Spleen (tissue), 11 donors: ENCODE results near the gene TIMM21. TPM values are rescaled to one million over a fixed set of nuclear protein-coding genes. Genes with fewer than 3 reads are reported as not detected.

Experiments used
- DNase-seq: peaks from one replicate; pipeline ENCODE4 v3.0.0-alpha.2; 2020
- H3K27ac ChIP-seq, 8 donors: fragments of 200-600 bp; sonication (generic) in 7 of 8; 1 replicate in 4 of 8; 2 replicates in 4 of 8; pipeline versions ENCODE4 v1.5.0 to v1.8.0; 2016 to 2021; ENCODE audit warnings: inconsistent platforms in 4 of 8, mild to moderate bottlenecking in 4 of 8, moderate library complexity in 1 of 8
- H3K27me3 ChIP-seq, 7 donors: fragments of 200-600 bp; sonication (generic) in 6 of 7; replicated peaks in 1 of 7; 1 replicate in 4 of 7; 2 replicates in 3 of 7; pipeline versions ENCODE4 v1.5.0 to v1.8.0; 2016 to 2021; ENCODE audit warnings: inconsistent platforms in 3 of 7, mild to moderate bottlenecking in 1 of 7
- H3K36me3 ChIP-seq, 6 donors: fragments of 200-600 bp; sonication (generic) in 5 of 6; 1 replicate in 4 of 6; 2 replicates in 2 of 6; pipeline versions ENCODE4 v1.5.0 to v1.8.0; 2016 to 2021; ENCODE audit warnings: inconsistent platforms in 2 of 6
- H3K4me1 ChIP-seq, 6 donors: fragments of 200-600 bp; sonication (generic) in 5 of 6; 1 replicate in 3 of 6; 2 replicates in 3 of 6; pipeline versions ENCODE4 v1.5.0 to v1.8.0; 2016 to 2021; ENCODE audit warnings: inconsistent platforms in 3 of 6
- H3K4me3 ChIP-seq, 8 donors: fragments of 200-600 bp; sonication (generic) in 7 of 8; 1 replicate in 4 of 8; 2 replicates in 4 of 8; pipeline versions ENCODE4 v1.5.0 to v1.8.0; 2016 to 2021; ENCODE audit warnings: inconsistent platforms in 4 of 8, mild to moderate bottlenecking in 4 of 8, moderate library complexity in 2 of 8
- H3K9me3 ChIP-seq, 8 donors: fragments of 200-600 bp; sonication (generic) in 7 of 8; 1 replicate in 4 of 8; 2 replicates in 4 of 8; pipeline versions ENCODE4 v1.5.0 to v1.8.0; 2016 to 2021; ENCODE audit warnings: inconsistent platforms in 4 of 8
- POLR2A ChIP-seq, 3 donors: fragments of 450-650 bp; IDR thresholded peaks; one replicate each; pipeline ENCODE4 v1.5.1; 2017; ENCODE audit warnings: antibody characterized with exemption in 3 of 3, mild to moderate bottlenecking in 1 of 3
- POLR2AphosphoS5 ChIP-seq, 3 donors: sonication (generic); formaldehyde crosslinking; IDR thresholded peaks; one replicate each; pipeline ENCODE4 v1.5.1; 2017; ENCODE audit warnings: antibody characterized with exemption in 3 of 3
- WGBS, 5 donors: extraction: QIAGEN DNeasy Blood & Tissue Kit in 3 of 5; methylation state at CpG; one replicate each; pipeline versions ENCODE4 v1.1.5 to v1.1.7; 2013 to 2018; 5-methylcytosine and 5-hydroxymethylcytosine counted together
- intact Hi-C: fragments of 100-400 bp; cut with DNase I; formaldehyde crosslinking; loops from one replicate; pipeline ENCODE4 v1.15.0; 2023; ENCODE audit warnings: low total_unique reads
- polyA plus RNA-seq, 3 donors: library from polyadenylated mRNA; stranded (reverse); fragments of 200-250 nt; gene quantifications; one replicate each; pipeline ENCODE4 v1.2.1, GENCODE V29; 2013
- total RNA-seq, 7 donors: library from RNA; depleted of rRNA in 3 of 7; stranded (reverse); fragments of >200 nt in 3 of 7; fragmentation: NEBNext Ultra II Directional in 4 of 7; extraction: Animal tissue kit (Norgen Biotek cat#: 25700) in 4 of 7; gene quantifications; one replicate each; pipeline versions ENCODE4 v1.1.0 to v1.2.1, GENCODE V29; 2016 to 2021
- TF ChIP-seq, protein P1 (sequence below), 11 experiments: fragments of 200-600 bp in 7 of 11; fragments of 450-650 bp in 4 of 11; sonication (generic) in 4 of 11; IDR thresholded peaks in 8 of 11; conservative IDR thresholded peaks in 3 of 11; 1 replicate in 7 of 11; 2 replicates in 4 of 11; pipeline versions ENCODE4 v1.4.0 to v1.8.0; 2016 to 2021; ENCODE audit warnings: antibody characterized with exemption in 11 of 11, inconsistent platforms in 4 of 11, mild to moderate bottlenecking in 1 of 11
- donor health status: healthy with polysubstance abuse.
- donor health status: DM: no; HTN: no; CAD: no; lungs with moderate emphysema.
- donor health status: DM: no; HTN: no; CAD: no.
- donor health status: Bipolar disorder and iron deficiency.
- donor health status: healthy.
- donor health status: DM: no; HTN: no; CAD: no.
- donor health status: DM: yes; HTN: yes; CAD: no.

Gene TIMM21
- total and polyA plus RNA-seq, 10 donors = 13.5 to 34.7 (median 22.9) TPM

DNA sequence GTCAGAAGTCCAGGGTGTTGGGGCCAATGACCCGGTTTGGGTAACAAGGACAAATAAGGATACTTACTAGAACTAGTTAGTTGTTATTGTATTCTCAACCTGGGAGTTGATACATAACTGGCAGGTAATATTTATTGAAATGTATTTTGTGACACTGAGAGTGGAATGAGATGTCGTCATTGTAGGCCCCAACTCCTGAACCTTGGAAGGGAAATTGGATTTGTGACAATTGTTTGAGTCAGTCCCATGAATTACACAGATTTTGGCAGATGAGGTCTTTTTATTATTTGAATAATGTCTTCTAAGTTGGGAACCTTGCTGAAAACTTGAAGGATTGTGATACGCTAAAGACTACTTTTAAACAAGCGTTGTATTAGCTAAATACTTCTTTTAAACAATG, 5.1 kb downstream of the TIMM21 start:
- Histone ChIP-seq H3K9me3 (no peaks in the 10 kb centered on the region), H3K27me3 (no peaks in the 10 kb centered on the region), H3K4me1 (peaks cover 16 to 45% (median 33%) of the 10 kb centered on the region in 6 donors), H3K27ac (no peak overlapping the region), H3K36me3 (peaks cover 0 to 84% (median 42%) of the 10 kb centered on the region in 6 donors), H3K4me3 (no peak overlapping the region)
- 93 to 97% (median 96%) methylated on average over 4 of the region's 4 CpGs for WGBS, 5 donors
- TF ChIP-seq POLR2AphosphoS5 (IDR thresholded peaks at IDR 0.05) (no peak), POLR2A (IDR thresholded peaks at IDR 0.05) (no peak)
- TF ChIP-seq, protein P1, sequence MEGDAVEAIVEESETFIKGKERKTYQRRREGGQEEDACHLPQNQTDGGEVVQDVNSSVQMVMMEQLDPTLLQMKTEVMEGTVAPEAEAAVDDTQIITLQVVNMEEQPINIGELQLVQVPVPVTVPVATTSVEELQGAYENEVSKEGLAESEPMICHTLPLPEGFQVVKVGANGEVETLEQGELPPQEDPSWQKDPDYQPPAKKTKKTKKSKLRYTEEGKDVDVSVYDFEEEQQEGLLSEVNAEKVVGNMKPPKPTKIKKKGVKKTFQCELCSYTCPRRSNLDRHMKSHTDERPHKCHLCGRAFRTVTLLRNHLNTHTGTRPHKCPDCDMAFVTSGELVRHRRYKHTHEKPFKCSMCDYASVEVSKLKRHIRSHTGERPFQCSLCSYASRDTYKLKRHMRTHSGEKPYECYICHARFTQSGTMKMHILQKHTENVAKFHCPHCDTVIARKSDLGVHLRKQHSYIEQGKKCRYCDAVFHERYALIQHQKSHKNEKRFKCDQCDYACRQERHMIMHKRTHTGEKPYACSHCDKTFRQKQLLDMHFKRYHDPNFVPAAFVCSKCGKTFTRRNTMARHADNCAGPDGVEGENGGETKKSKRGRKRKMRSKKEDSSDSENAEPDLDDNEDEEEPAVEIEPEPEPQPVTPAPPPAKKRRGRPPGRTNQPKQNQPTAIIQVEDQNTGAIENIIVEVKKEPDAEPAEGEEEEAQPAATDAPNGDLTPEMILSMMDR (IDR thresholded peaks at IDR 0.05 in 8 of 11, conservative IDR thresholded peaks at IDR 0.05 in 3 of 11) = no peak
- intact Hi-C loops = no loop called here
- no peak for DNase-seq

DNA sequence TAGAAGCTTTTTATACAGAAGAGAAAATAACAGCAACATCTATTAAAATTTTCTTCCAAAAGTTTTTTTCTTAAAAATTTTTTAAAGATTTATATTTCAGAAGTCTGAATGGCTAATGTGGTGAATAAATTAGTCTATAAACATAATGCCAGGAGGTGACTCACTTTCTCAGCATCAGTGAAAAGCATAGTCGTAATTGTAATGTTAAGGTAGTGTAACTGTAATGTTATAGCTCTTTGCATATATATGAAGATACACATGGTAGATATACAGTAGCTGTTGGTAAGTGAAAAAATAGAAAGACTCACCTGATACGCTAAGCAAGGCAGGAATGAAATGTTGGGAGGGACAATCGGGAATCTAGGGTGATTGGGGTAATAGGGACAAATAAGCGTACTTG, 5.5 kb downstream of the TIMM21 start:
- DNase-seq = no peak
- Histone ChIP-seq H3K4me3 (no peak overlapping the region), H3K36me3 (peaks cover 0 to 88% (median 45%) of the 10 kb centered on the region in 6 donors), H3K27ac (no peak overlapping the region), H3K9me3 (no peaks in the 10 kb centered on the region), H3K4me1 (peaks cover 16 to 44% (median 31%) of the 10 kb centered on the region in 6 donors), H3K27me3 (no peaks in the 10 kb centered on the region)
- intact Hi-C loops = no loop called here
- WGBS, 5 donors = 93 to 95% (median 95%) methylated on average over 4 of the region's 4 CpGs
- TF ChIP-seq POLR2AphosphoS5 (IDR thresholded peaks at IDR 0.05) (no peak), POLR2A (IDR thresholded peaks at IDR 0.05) (no peak)
- TF ChIP-seq, protein P1 (IDR thresholded peaks at IDR 0.05 in 8 of 11, conservative IDR thresholded peaks at IDR 0.05 in 3 of 11) = no peak

GRCh38 chr18:74154716-74155115, 6.4 kb downstream of the TIMM21 start:
- Histone ChIP-seq H3K27ac (peak overlapping the region in 5 of 8 donors; percentile 3 to 57 (median 55)), H3K9me3 (no peaks in the 10 kb centered on the region), H3K36me3 (peaks cover 0 to 96% (median 50%) of the 10 kb centered on the region in 6 donors), H3K4me1 (peaks cover 7 to 34% (median 22%) of the 10 kb centered on the region in 6 donors), H3K27me3 (no peaks in the 10 kb centered on the region), H3K4me3 (no peak overlapping the region)
- 85 to 96% (median 91%) methylated on average over 4 of the region's 4 CpGs for WGBS, 5 donors
- no peak for DNase-seq
- intact Hi-C loops = no loop called here
- TF ChIP-seq, protein P1 (IDR thresholded peaks at IDR 0.05 in 8 of 11, conservative IDR thresholded peaks at IDR 0.05 in 3 of 11) = no peak
- no peak for TF ChIP-seq POLR2AphosphoS5 (IDR thresholded peaks at IDR 0.05)

DNA sequence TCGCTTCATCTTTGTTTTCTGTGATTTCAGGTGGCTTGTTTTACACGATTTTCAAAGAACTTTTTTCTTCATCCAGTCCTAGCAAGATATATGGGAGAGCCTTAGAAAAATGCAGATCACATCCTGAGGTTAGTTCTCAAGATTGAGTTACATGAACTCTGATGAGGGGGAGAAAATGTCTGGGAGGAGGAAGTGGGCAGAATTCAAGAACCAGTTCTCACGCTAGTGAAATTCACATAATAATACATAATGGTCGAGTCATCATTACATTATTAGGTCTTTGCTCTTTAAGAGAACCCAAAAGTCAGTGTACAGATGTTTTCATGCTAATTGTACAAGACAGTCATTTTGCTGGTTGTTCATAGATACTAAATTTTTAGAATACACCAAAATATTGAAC, 7.0 kb downstream of the TIMM21 start:
- intact Hi-C loops = no loop called here
- Histone ChIP-seq H3K4me3 (no peak overlapping the region), H3K36me3 (peaks cover 0 to 96% (median 56%) of the 10 kb centered on the region in 6 donors), H3K9me3 (no peaks in the 10 kb centered on the region), H3K27ac (peak overlapping the region in 4 of 8 donors; percentile 53 to 73 (median 55)), H3K27me3 (no peaks in the 10 kb centered on the region), H3K4me1 (peaks cover 1 to 29% (median 16%) of the 10 kb centered on the region in 6 donors)
- TF ChIP-seq, protein P1 (IDR thresholded peaks at IDR 0.05 in 8 of 11, conservative IDR thresholded peaks at IDR 0.05 in 3 of 11) = no peak
- TF ChIP-seq POLR2A (IDR thresholded peaks at IDR 0.05) (no peak), POLR2AphosphoS5 (IDR thresholded peaks at IDR 0.05) (no peak)
- no peak for DNase-seq
- 76 to 88% (median 79%) methylated on average over 4 of the region's 4 CpGs for WGBS, 5 donors
